ENCODE results near the gene RANGAP1.
"Not testable (repeated sequence)": the region's sequence is repeated elsewhere in the genome, so short reads cannot be mapped to it uniquely, and the experiment has no call there.

RANGAP1 gene

GRCh38 chr22:41285441-41285819, 557 bp downstream of the RANGAP1 start:
- H3K9me3 Mint-ChIP-seq, result no peaks in the 10 kb centered on the region
- peaks cover 52% of the 10 kb centered on the region for H3K36me3 Mint-ChIP-seq (ENCODE audit: low read depth)
- H3K27ac Mint-ChIP-seq, result peak overlapping the region; percentile 99
- H3K27me3 Mint-ChIP-seq, result no peaks in the 10 kb centered on the region
- peak overlapping the region; percentile 94 for H3K4me3 Mint-ChIP-seq
- peak; percentile 90 for DNase-seq
- peaks cover 47% of the 10 kb centered on the region for H3K4me1 Mint-ChIP-seq (ENCODE audit: low read depth)

- Mint-ChIP-seq H3K4me3 (peak overlapping the region; percentile 94), H3K36me3 (ENCODE audit: low read depth) (peaks cover 61% of the 10 kb centered on the region), H3K4me1 (ENCODE audit: low read depth) (peaks cover 47% of the 10 kb centered on the region), H3K9me3 (no peaks in the 10 kb centered on the region), H3K27ac (peak overlapping the region; percentile 99), H3K27me3 (no peaks in the 10 kb centered on the region)
- DNase-seq, result no peak
Observed at GRCh38 chr22:41284465-41284864, 1.5 kb downstream of the RANGAP1 start.

GRCh38 chr22:41280854-41281253, 5.1 kb downstream of the RANGAP1 start:
- Mint-ChIP-seq H3K27ac (peak overlapping the region; percentile 59), H3K4me1 (ENCODE audit: low read depth) (peaks cover 40% of the 10 kb centered on the region), H3K27me3 (no peaks in the 10 kb centered on the region), H3K9me3 (no peaks in the 10 kb centered on the region), H3K4me3 (no peak overlapping the region), H3K36me3 (ENCODE audit: low read depth) (peaks cover 92% of the 10 kb centered on the region)
- DNase-seq, result no peak

- peaks cover 93% of the 10 kb centered on the region for H3K36me3 Mint-ChIP-seq (ENCODE audit: low read depth)
- H3K27ac Mint-ChIP-seq, result peak overlapping the region; percentile 59
- no peaks in the 10 kb centered on the region for H3K27me3 Mint-ChIP-seq
- peaks cover 37% of the 10 kb centered on the region for H3K4me1 Mint-ChIP-seq (ENCODE audit: low read depth)
- no peak overlapping the region for H3K4me3 Mint-ChIP-seq
- no peaks in the 10 kb centered on the region for H3K9me3 Mint-ChIP-seq
- no peak for DNase-seq
Observed at GRCh38 chr22:41280065-41280464, 5.9 kb downstream of the RANGAP1 start.

- Mint-ChIP-seq H3K4me3 (no peak overlapping the region), H3K4me1 (ENCODE audit: low read depth) (peaks cover 6% of the 10 kb centered on the region), H3K27me3 (no peaks in the 10 kb centered on the region), H3K9me3 (no peaks in the 10 kb centered on the region), H3K36me3 (ENCODE audit: low read depth) (peaks cover 95% of the 10 kb centered on the region), H3K27ac (no peak overlapping the region)
- no peak for DNase-seq
Observed at GRCh38 chr22:41274856-41275255, 11.1 kb downstream of the RANGAP1 start.

- peaks cover 4% of the 10 kb centered on the region for H3K4me1 Mint-ChIP-seq (ENCODE audit: low read depth)
- no peak for DNase-seq
- H3K4me3 Mint-ChIP-seq, result no peak overlapping the region
- H3K9me3 Mint-ChIP-seq, result no peaks in the 10 kb centered on the region
- no peak overlapping the region for H3K27ac Mint-ChIP-seq
- H3K36me3 Mint-ChIP-seq (ENCODE audit: low read depth), result peaks cover 93% of the 10 kb centered on the region
- H3K27me3 Mint-ChIP-seq, result no peaks in the 10 kb centered on the region
Observed at GRCh38 chr22:41273128-41273527, 12.9 kb downstream of the RANGAP1 start.

- DNase-seq, result no peak
- Mint-ChIP-seq H3K27me3 (no peaks in the 10 kb centered on the region), H3K27ac (no peak overlapping the region), H3K4me3 (no peak overlapping the region), H3K9me3 (no peaks in the 10 kb centered on the region), H3K36me3 (ENCODE audit: low read depth) (peaks cover 93% of the 10 kb centered on the region), H3K4me1 (ENCODE audit: low read depth) (no peaks in the 10 kb centered on the region)
Observed at GRCh38 chr22:41271787-41272186, 14.2 kb downstream of the RANGAP1 start.

- no peaks in the 10 kb centered on the region for H3K9me3 Mint-ChIP-seq
- no peak overlapping the region for H3K4me3 Mint-ChIP-seq
- no peak for DNase-seq
- H3K27ac Mint-ChIP-seq, result no peak overlapping the region
- no peaks in the 10 kb centered on the region for H3K27me3 Mint-ChIP-seq
- peaks cover 94% of the 10 kb centered on the region for H3K36me3 Mint-ChIP-seq (ENCODE audit: low read depth)
- peaks cover 4% of the 10 kb centered on the region for H3K4me1 Mint-ChIP-seq (ENCODE audit: low read depth)
Observed at GRCh38 chr22:41267958-41268357, 18.0 kb downstream of the RANGAP1 start.

- peaks cover 4% of the 10 kb centered on the region for H3K4me1 Mint-ChIP-seq (ENCODE audit: low read depth)
- no peak overlapping the region for H3K27ac Mint-ChIP-seq
- no peaks in the 10 kb centered on the region for H3K9me3 Mint-ChIP-seq
- H3K36me3 Mint-ChIP-seq (ENCODE audit: low read depth), result peaks cover 98% of the 10 kb centered on the region
- DNase-seq, result no peak
- no peaks in the 10 kb centered on the region for H3K27me3 Mint-ChIP-seq
- H3K4me3 Mint-ChIP-seq, result no peak overlapping the region
Observed at GRCh38 chr22:41264408-41264941, 21.5 kb downstream of the RANGAP1 start.

GRCh38 chr22:41263704-41264103, 22.3 kb downstream of the RANGAP1 start:
- Mint-ChIP-seq H3K4me1 (ENCODE audit: low read depth) (peaks cover 4% of the 10 kb centered on the region), H3K9me3 (no peaks in the 10 kb centered on the region), H3K27ac (peak overlapping the region; percentile 69), H3K4me3 (no peak overlapping the region), H3K27me3 (no peaks in the 10 kb centered on the region), H3K36me3 (ENCODE audit: low read depth) (peaks cover 98% of the 10 kb centered on the region)
- DNase-seq, result no peak

GRCh38 chr22:41262250-41262765, 23.7 kb downstream of the RANGAP1 start:
- no peak overlapping the region for H3K4me3 Mint-ChIP-seq
- H3K4me1 Mint-ChIP-seq (ENCODE audit: low read depth), result peaks cover 4% of the 10 kb centered on the region
- H3K27ac Mint-ChIP-seq, result peak overlapping the region; percentile 18

GRCh38 chr22:41261541-41262249, 24.3 kb downstream of the RANGAP1 start:
- Mint-ChIP-seq H3K4me1 (ENCODE audit: low read depth) (peaks cover 4% of the 10 kb centered on the region), H3K27ac (peak overlapping the region; percentile 44), H3K4me3 (no peak overlapping the region), H3K9me3 (no peaks in the 10 kb centered on the region), H3K36me3 (ENCODE audit: low read depth) (peaks cover 99% of the 10 kb centered on the region), H3K27me3 (no peaks in the 10 kb centered on the region)
- DNase-seq, result no peak

More at GRCh38 chr22:41262250-41262765, 23.7 kb downstream of the RANGAP1 start:
- H3K9me3 Mint-ChIP-seq, result no peaks in the 10 kb centered on the region
- peaks cover 98% of the 10 kb centered on the region for H3K36me3 Mint-ChIP-seq (ENCODE audit: low read depth)
- DNase-seq, result no peak
- H3K27me3 Mint-ChIP-seq, result no peaks in the 10 kb centered on the region

GRCh38 chr22:41260871-41261270, 25.1 kb downstream of the RANGAP1 start:
- DNase-seq, result no peak
- Mint-ChIP-seq H3K27ac (no peak overlapping the region), H3K4me3 (no peak overlapping the region), H3K9me3 (no peaks in the 10 kb centered on the region), H3K27me3 (no peaks in the 10 kb centered on the region), H3K4me1 (ENCODE audit: low read depth) (peaks cover 4% of the 10 kb centered on the region), H3K36me3 (ENCODE audit: low read depth) (peaks cover 99% of the 10 kb centered on the region)

- H3K4me3 Mint-ChIP-seq; H3K4me1 Mint-ChIP-seq (ENCODE audit: low read depth); DNase-seq; H3K27me3 Mint-ChIP-seq; H3K9me3 Mint-ChIP-seq; H3K27ac Mint-ChIP-seq: not testable (repeated sequence)
- peaks cover 100% of the 10 kb centered on the region for H3K36me3 Mint-ChIP-seq (ENCODE audit: low read depth)
Observed at GRCh38 chr22:41259756-41260155, 26.2 kb downstream of the RANGAP1 start.

GRCh38 chr22:41257696-41258095, 28.3 kb downstream of the RANGAP1 start:
- Mint-ChIP-seq H3K36me3 (ENCODE audit: low read depth) (peaks cover 100% of the 10 kb centered on the region), H3K4me3 (no peak overlapping the region), H3K9me3 (no peaks in the 10 kb centered on the region), H3K4me1 (ENCODE audit: low read depth) (no peaks in the 10 kb centered on the region), H3K27me3 (no peaks in the 10 kb centered on the region), H3K27ac (peak overlapping the region; percentile 38)
- DNase-seq, result no peak

Measured in activated T-cell treated with anti-CD3 and anti-CD28 coated beads, Interleukin-2, amount 50 U/mL, for 24 hours (primary cell).